Neural progenitor cell (in vitro differentiated cells): Measurements from ENCODE around the gene DCDC2B. TPM values are rescaled to one million over a fixed set of nuclear protein-coding genes. Genes with fewer than 3 reads are reported as not detected.

Experiments used
- DNase-seq: peaks from one replicate; pipeline ENCODE4 v3.0.0-alpha.2; 2016; ENCODE audit warnings: low spot score
- H2AFZ ChIP-seq: fragments of 200-600 bp; sonication (generic); replicated peaks from 2 replicates; pipeline ENCODE4 v1.6.1; 2016; ENCODE audit warnings: antibody characterized with exemption
- H3F3A ChIP-seq: fragments of 200-600 bp; sonication (generic); 2 replicates; pipeline ENCODE4 v1.6.1; 2016; ENCODE audit warnings: antibody characterized with exemption, low read depth
- H3K27ac ChIP-seq: fragments of 200-600 bp; sonication (generic); 2 replicates; pipeline ENCODE4 v1.5.1; 2016; ENCODE audit warnings: mild to moderate bottlenecking
- H3K27me3 ChIP-seq: fragments of 200-600 bp; sonication (generic); 2 replicates; pipeline ENCODE4 v1.6.1; 2016; ENCODE audit warnings: mild to moderate bottlenecking, moderate library complexity
- H3K36me3 ChIP-seq: fragments of 200-600 bp; sonication (generic); 2 replicates; pipeline ENCODE4 v1.5.1; 2016
- H3K4me1 ChIP-seq: fragments of 200-600 bp; sonication (generic); 2 replicates; pipeline ENCODE4 v1.6.1; 2016; ENCODE audit warnings: mixed run types
- H3K4me2 ChIP-seq: fragments of 200-600 bp; sonication (generic); 2 replicates; pipeline ENCODE4 v1.6.1; 2016
- H3K4me3 ChIP-seq: fragments of 200-600 bp; sonication (generic); 2 replicates; pipeline ENCODE4 v1.5.1; 2016
- H3K79me2 ChIP-seq: fragments of 200-600 bp; sonication (generic); 2 replicates; pipeline ENCODE4 v1.6.1; 2016; ENCODE audit warnings: low read depth
- H3K9ac ChIP-seq: fragments of 200-600 bp; sonication (generic); 2 replicates; pipeline ENCODE4 v1.6.1; 2016
- H3K9me3 ChIP-seq: fragments of 200-600 bp; sonication (generic); 2 replicates; pipeline ENCODE4 v1.5.1; 2016; ENCODE audit warnings: low read depth
- H4K20me1 ChIP-seq: fragments of 200-600 bp; sonication (generic); 2 replicates; pipeline ENCODE4 v1.6.1; 2016; ENCODE audit warnings: low read depth
- H3K27ac Mint-ChIP-seq: 3 replicates; pipeline ENCODE4 v1.8.0; 2021; ENCODE audit warnings: mixed read lengths
- H3K27me3 Mint-ChIP-seq: 2 replicates; pipeline ENCODE4 v1.8.0; 2022; ENCODE audit warnings: low read depth, mild to moderate bottlenecking, inconsistent platforms, moderate library complexity, mixed read lengths; ENCODE audit not compliant: insufficient read depth
- H3K36me3 Mint-ChIP-seq: 3 replicates; pipeline ENCODE4 v1.8.0; 2021; ENCODE audit warnings: mixed read lengths
- H3K4me1 Mint-ChIP-seq: 3 replicates; pipeline ENCODE4 v1.8.0; 2021; ENCODE audit warnings: mixed read lengths
- H3K4me3 Mint-ChIP-seq: 3 replicates; pipeline ENCODE4 v1.8.0; 2021; ENCODE audit warnings: mild to moderate bottlenecking, moderate library complexity, mixed read lengths
- H3K9me3 Mint-ChIP-seq: 3 replicates; pipeline ENCODE4 v1.8.0; 2020; ENCODE audit warnings: mixed read lengths
- CTCF ChIP-seq: fragments of 200-600 bp; sonication (generic); IDR thresholded peaks from 2 replicates; pipeline ENCODE4 v1.5.1; 2017; ENCODE audit warnings: antibody characterized with exemption, mild to moderate bottlenecking
- EZH2 ChIP-seq: fragments of 200-600 bp; sonication (generic); IDR thresholded peaks from 2 replicates; pipeline ENCODE4 v1.6.1; 2017; ENCODE audit warnings: antibody characterized with exemption, mild to moderate bottlenecking, moderate library complexity
- EZH2phosphoT487 ChIP-seq: fragments of 200-600 bp; sonication (generic); IDR thresholded peaks from 2 replicates; pipeline ENCODE4 v1.6.1; 2017; ENCODE audit warnings: antibody characterized with exemption
- total RNA-seq: library from RNA; depleted of rRNA; stranded (reverse); fragments of >200 nt; gene quantifications from 2 replicates; pipeline ENCODE4 v1.2.3, GENCODE V29; 2015; ENCODE audit warnings: low replicate concordance

The DCDC2B gene
- total RNA-seq, 1 donor from 2014 or later, result not detected

- Histone ChIP-seq H3K9me3 (no peaks in the 10 kb centered on the region), H3F3A (peaks cover 36% of the 10 kb centered on the region), H3K4me1 (peaks cover 16% of the 10 kb centered on the region), H4K20me1 (peaks cover 42% of the 10 kb centered on the region), H3K4me3 (peak overlapping the region; percentile 70), H3K9ac (peak overlapping the region; percentile 71), H2AFZ (no peak overlapping the region), H3K36me3 (no peaks in the 10 kb centered on the region), H3K79me2 (peaks cover 61% of the 10 kb centered on the region), H3K27me3 (no peaks in the 10 kb centered on the region), H3K27ac (no peak overlapping the region), H3K4me2 (peak overlapping the region; percentile 99)
- Mint-ChIP-seq H3K36me3 (peaks cover 28% of the 10 kb centered on the region), H3K27me3 (peaks cover 2% of the 10 kb centered on the region), H3K9me3 (no peaks in the 10 kb centered on the region), H3K4me1 (peaks cover 21% of the 10 kb centered on the region), H3K4me3 (peak overlapping the region; percentile 95), H3K27ac (no peak overlapping the region)
- TF ChIP-seq EZH2phosphoT487, result no peak
- no peak for TF ChIP-seq EZH2
- TF ChIP-seq CTCF, result no peak
- no peak for DNase-seq
These were observed 27.8 kb upstream of the DCDC2B start for GRCh38 chr1:32181065-32181464.

DNA sequence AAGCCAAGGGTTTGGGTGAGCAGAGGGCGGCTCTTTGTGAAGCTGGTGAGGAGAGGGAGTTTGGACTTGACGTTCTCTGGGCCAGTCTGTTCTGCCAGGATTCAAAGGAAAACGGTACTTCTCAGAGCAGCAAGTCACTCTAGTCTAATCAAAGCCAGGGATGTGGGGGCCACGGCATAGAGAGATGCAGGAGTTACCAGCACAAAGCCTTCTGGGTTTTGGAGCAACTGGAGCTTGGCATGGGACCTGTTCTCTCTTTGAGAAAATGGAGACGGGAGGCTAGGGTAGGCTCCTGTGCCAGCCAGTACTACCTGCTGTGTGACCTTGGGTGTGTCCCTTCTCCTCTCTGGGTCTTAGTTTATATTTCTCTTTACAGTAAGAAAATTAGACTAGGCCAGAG, 27.3 kb upstream of the DCDC2B start:
- H3F3A ChIP-seq, result peaks cover 35% of the 10 kb centered on the region
- peaks cover 47% of the 10 kb centered on the region for H4K20me1 ChIP-seq

DNA sequence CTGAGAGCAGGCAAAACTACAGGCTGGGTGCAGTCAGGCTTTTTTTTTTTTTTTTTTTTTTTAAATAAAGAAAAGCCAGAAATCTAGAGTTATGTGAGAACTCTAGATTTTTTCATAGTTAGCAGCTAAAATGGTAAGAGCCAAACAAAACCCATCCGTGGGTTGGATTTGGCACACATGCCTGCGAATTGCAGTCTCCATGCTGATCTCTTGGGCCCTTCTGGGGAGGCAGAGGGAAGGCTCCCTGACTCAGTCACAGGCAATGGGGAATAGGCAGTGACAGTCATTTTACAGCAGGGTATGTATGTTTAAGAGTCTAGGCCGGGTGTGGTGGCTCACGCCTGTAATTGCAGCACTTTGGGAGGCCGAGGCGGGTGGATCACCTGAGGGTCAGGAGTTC, 26.8 kb upstream of the DCDC2B start:
- Histone ChIP-seq H3F3A (peaks cover 31% of the 10 kb centered on the region), H3K9ac (no peak overlapping the region), H3K4me3 (no peak overlapping the region), H3K4me1 (peaks cover 16% of the 10 kb centered on the region), H4K20me1 (peaks cover 52% of the 10 kb centered on the region), H3K27me3 (no peaks in the 10 kb centered on the region), H3K4me2 (no peak overlapping the region), H3K79me2 (peaks cover 71% of the 10 kb centered on the region), H3K27ac (no peak overlapping the region), H2AFZ (no peak overlapping the region), H3K9me3 (no peaks in the 10 kb centered on the region), H3K36me3 (no peaks in the 10 kb centered on the region)
- Mint-ChIP-seq H3K4me1 (peaks cover 25% of the 10 kb centered on the region), H3K4me3 (no peak overlapping the region), H3K36me3 (peaks cover 34% of the 10 kb centered on the region), H3K9me3 (no peaks in the 10 kb centered on the region), H3K27me3 (peaks cover 2% of the 10 kb centered on the region), H3K27ac (no peak overlapping the region)
- TF ChIP-seq CTCF, result no peak
- TF ChIP-seq EZH2, result no peak
- no peak for TF ChIP-seq EZH2phosphoT487
- no peak for DNase-seq

More for the DNA sequence above, 27.3 kb upstream of the DCDC2B start:
- H3K9ac ChIP-seq, result no peak overlapping the region
- H3K4me3 ChIP-seq, result no peak overlapping the region
- no peak overlapping the region for H2AFZ ChIP-seq
- no peak overlapping the region for H3K27ac ChIP-seq
- H3K4me1 ChIP-seq, result peaks cover 16% of the 10 kb centered on the region
- TF ChIP-seq EZH2phosphoT487 (no peak), CTCF (no peak), EZH2 (no peak)
- no peaks in the 10 kb centered on the region for H3K27me3 ChIP-seq
- H3K36me3 ChIP-seq, result no peaks in the 10 kb centered on the region
- no peaks in the 10 kb centered on the region for H3K9me3 ChIP-seq
- Mint-ChIP-seq H3K4me1 (peaks cover 24% of the 10 kb centered on the region), H3K36me3 (peaks cover 33% of the 10 kb centered on the region), H3K27me3 (peaks cover 2% of the 10 kb centered on the region), H3K27ac (no peak overlapping the region), H3K9me3 (no peaks in the 10 kb centered on the region), H3K4me3 (peak overlapping the region; percentile 95)
- peaks cover 66% of the 10 kb centered on the region for H3K79me2 ChIP-seq
- no peak for DNase-seq
- peak overlapping the region; percentile 99 for H3K4me2 ChIP-seq
